K562 (cell line): ENCODE measurements around the gene SRP72. TPM values are rescaled to one million over a fixed set of nuclear protein-coding genes. Genes with fewer than 3 reads are reported as not detected.

Experiments used
- ATF4 ChIP-seq: fragments of 450-650 bp; formaldehyde crosslinking; IDR thresholded peaks from 2 replicates; pipeline ENCODE4 v1.4.0; 2022; ENCODE audit warnings: mild to moderate bottlenecking, moderate library complexity
- CHD1 ChIP-seq: fragments of 200-600 bp; sonication (generic); IDR thresholded peaks from one replicate; pipeline ENCODE4 v1.6.1; 2012; ENCODE audit warnings: mild to moderate bottlenecking, moderate library complexity, low read length, inconsistent platforms
- E4F1 ChIP-seq: fragments of 250-450 bp; sonication (Bioruptor Pico); IDR thresholded peaks from 2 replicates; pipeline ENCODE4 v1.5.0; 2021; ENCODE audit warnings: mild to moderate bottlenecking, borderline replicate concordance
- FOXM1 ChIP-seq, 2 experiments: fragments of 450-650 bp in 1 of 2; sonication (generic) in 1 of 2; formaldehyde crosslinking in 1 of 2; IDR thresholded peaks; 2 replicates each; pipeline versions ENCODE4 v1.6.1 to v1.9.0; 2017 to 2022; ENCODE audit warnings: low read depth in 2 of 2, mild to moderate bottlenecking in 2 of 2, missing genetic modification reagents in 1 of 2, moderate library complexity in 1 of 2
- GTF2B ChIP-seq: IDR thresholded peaks from 2 replicates; pipeline ENCODE4 v1.6.1; 2011; ENCODE audit not compliant: insufficient read length; ENCODE audit errors: extremely low read depth
- KAT8 ChIP-seq: fragments of 450-650 bp; IDR thresholded peaks from 2 replicates; pipeline ENCODE4 v1.6.1; 2016; ENCODE audit warnings: low read depth, mild to moderate bottlenecking
- LCOR ChIP-seq: sonication (generic); formaldehyde crosslinking; IDR thresholded peaks from 2 replicates; pipeline ENCODE4 v1.8.0; 2022; ENCODE audit warnings: mild to moderate bottlenecking, missing genetic modification reagents
- MCM3 ChIP-seq: fragments of 450-650 bp; IDR thresholded peaks from 2 replicates; pipeline ENCODE4 v1.6.1; 2016
- NR3C1 ChIP-seq: sonication (generic); formaldehyde crosslinking; IDR thresholded peaks from 2 replicates; pipeline ENCODE4 v1.8.1; 2022; ENCODE audit warnings: missing genetic modification reagents
- NRF1 ChIP-seq, 2 experiments: fragments of 450-650 bp; IDR thresholded peaks in 1 of 2; conservative IDR thresholded peaks in 1 of 2; 2 replicates each; pipeline ENCODE4 v1.6.1; 2014; ENCODE audit warnings: mild to moderate bottlenecking in 2 of 2
- POLR2G ChIP-seq: fragments of 200-400 bp; formaldehyde crosslinking; IDR thresholded peaks from 2 replicates; pipeline ENCODE4 v1.6.1; 2017; ENCODE audit warnings: low read depth, mild to moderate bottlenecking, antibody characterized with exemption, low read length, moderate library complexity
- RBFOX2 ChIP-seq: fragments of 200-400 bp; formaldehyde crosslinking; IDR thresholded peaks from 2 replicates; pipeline ENCODE4 v1.6.1; 2017; ENCODE audit warnings: low read depth, mild to moderate bottlenecking, low read length, moderate library complexity
- SRSF7 ChIP-seq: fragments of 200-400 bp; formaldehyde crosslinking; optimal IDR thresholded peaks from 2 replicates; pipeline ENCODE3; 2017; ENCODE audit warnings: mild to moderate bottlenecking, low read depth, low read length
- TCF7L2 ChIP-seq: fragments of 150-350 bp; IDR thresholded peaks from 2 replicates; pipeline ENCODE4 v1.6.1; 2016; ENCODE audit warnings: low read depth, mild to moderate bottlenecking, low read length, moderate library complexity
- ZBTB34 ChIP-seq: fragments of 250-450 bp; sonication (Bioruptor Pico); IDR thresholded peaks from 2 replicates; pipeline ENCODE4 v1.8.0; 2021; ENCODE audit warnings: mild to moderate bottlenecking, moderate library complexity
- ZNF121 ChIP-seq: sonication (generic); formaldehyde crosslinking; conservative IDR thresholded peaks from 2 replicates; pipeline ENCODE4 v1.8.0; 2022; ENCODE audit warnings: missing genetic modification reagents
- ZNF134 ChIP-seq: fragments of 250-450 bp; sonication (Bioruptor Pico); conservative IDR thresholded peaks from 2 replicates; pipeline ENCODE4 v1.4.0; 2020
- ZNF324 ChIP-seq: fragments of 250-450 bp; sonication (Bioruptor Pico); IDR thresholded peaks from 2 replicates; pipeline ENCODE4 v1.4.0; 2020; ENCODE audit warnings: mild to moderate bottlenecking
- ZNF347 ChIP-seq: fragments of 450-650 bp; formaldehyde crosslinking; IDR thresholded peaks from 2 replicates; pipeline ENCODE4 v1.4.0; 2020; ENCODE audit warnings: low read depth, mild to moderate bottlenecking, moderate library complexity
- ZNF740 ChIP-seq, 3 experiments: fragments of 200-800 bp in 1 of 3; sonication (Bioruptor generic) in 1 of 3; sonication (generic) in 1 of 3; formaldehyde crosslinking in 1 of 3; IDR thresholded peaks; 2 replicates each; pipeline versions ENCODE4 v1.6.1 to v1.8.0; 2016 to 2022; ENCODE audit warnings: mild to moderate bottlenecking in 2 of 3, missing compliant biosample characterization in 2 of 3, missing genetic modification characterization in 2 of 3, missing genetic modification reagents in 1 of 3
- ZNF766 ChIP-seq: fragments of 200-800 bp; sonication (Bioruptor generic); conservative IDR thresholded peaks from 2 replicates; pipeline ENCODE4 v1.6.1; 2016; ENCODE audit warnings: missing genetic modification characterization, missing compliant biosample characterization
- polyA plus RNA-seq, 8 experiments: library from polyadenylated mRNA; depleted of rRNA in 4 of 8; stranded (reverse) in 5 of 8; unstranded in 3 of 8; fragments of >200 nt; fragmentation: Nextera tagmentation in 2 of 8; fragmentation: Illumina TruSeq in 1 of 8; extraction: Ambion mirVana in 2 of 8; extraction: Trizol in 1 of 8; gene quantifications; 2 replicates each; pipeline versions ENCODE4 v1.2.1 to v1.2.3, GENCODE V29; 2011 to 2014; ENCODE audit warnings: inconsistent platforms in 1 of 8, missing spikeins in 1 of 8
- total RNA-seq, 7 experiments: library from RNA; depleted of rRNA in 6 of 7; stranded (reverse); fragments of >200 nt in 6 of 7; fragmentation: Illumina TruSeq in 2 of 7; extraction: Trizol in 2 of 7; gene quantifications; 2 replicates each; pipeline versions ENCODE4 v1.2.1 to v1.2.3, GENCODE V29; 2011 to 2021; ENCODE audit warnings: low replicate concordance in 1 of 7

The SRP72 gene
- total and polyA plus RNA-seq, 9 of the 15 experiments (the other 6 are each of a cell fraction or from before 2014, with no cell fraction given), result 124 to 341 (median 202) TPM

GRCh38 chr4:56544573-56545131, 77.2 kb downstream of the SRP72 start (continued):
- no peak for TF ChIP-seq TCF7L2
- TF ChIP-seq RBFOX2, result peak; percentile 60
- TF ChIP-seq MCM3, result no peak
- TF ChIP-seq ZNF121 (CRISPR knock-in tag), result no peak
- no peak for TF ChIP-seq CHD1
- TF ChIP-seq ZNF766 (CRISPR knock-in tag), result no peak
- no peak for TF ChIP-seq ZNF347
- no peak for TF ChIP-seq ZNF134 (CRISPR knock-in tag)
- no peak for TF ChIP-seq SRSF7
- TF ChIP-seq FOXM1 (IDR thresholded peaks at IDR 0.05; ENCODE audit: low read depth), result no peak
- no peak for TF ChIP-seq FOXM1 (CRISPR knock-in tag; IDR thresholded peaks at IDR 0.05; ENCODE audit: low read depth)
- TF ChIP-seq LCOR (CRISPR knock-in tag), result peak; percentile 31; the same call in 1 of the 2 replicates
- TF ChIP-seq NRF1 (conservative IDR thresholded peaks at IDR 0.05 in 1 of 2, IDR thresholded peaks at IDR 0.05 in 1 of 2), result peak; percentile 64 to 71
- TF ChIP-seq ZBTB34, result no peak
- no peak for TF ChIP-seq ZNF324 (CRISPR knock-in tag)
- TF ChIP-seq NR3C1, result no peak
- TF ChIP-seq ZNF740 (CRISPR knock-in tag; IDR thresholded peaks at IDR 0.05), result no peak
- TF ChIP-seq ZNF740 (tag; IDR thresholded peaks at IDR 0.05), result no peak
- TF ChIP-seq ATF4, result no peak
- no peak for TF ChIP-seq E4F1 (CRISPR knock-in tag)
- peak; percentile 49 for TF ChIP-seq POLR2G
- TF ChIP-seq KAT8, result no peak
- no peak for TF ChIP-seq GTF2B
